Activated T-cell treated with anti-CD3 and anti-CD28 coated beads, Interleukin-2, amount 50 U/mL, for 72 hours (primary cell): Measurements from ENCODE around the gene LIMK1. TPM values are rescaled to one million over a fixed set of nuclear protein-coding genes. Genes with fewer than 3 reads are reported as not detected.

Source experiments
- ATAC-seq, 2 donors: fragments of 150-1000 bp; cut with Tn5 transposase; replicated peaks in 1 of 2; 2 replicates each; pipeline ENCODE4 v1.10.0; 2021; ENCODE audit warnings: moderate library complexity in 2 of 2, mild to moderate bottlenecking in 1 of 2
- DNase-seq, 2 donors: peaks; one replicate each; pipeline ENCODE4 v3.0.0; 2021 to 2022; ENCODE audit warnings: mixed read lengths in 1 of 2
- H3K27ac Mint-ChIP-seq: one replicate; pipeline ENCODE4 v1.8.0; 2022; ENCODE audit warnings: mild to moderate bottlenecking, moderate library complexity, mixed read lengths
- H3K27me3 Mint-ChIP-seq: one replicate; pipeline ENCODE4 v1.8.0; 2022; ENCODE audit warnings: low read depth, mixed read lengths
- H3K36me3 Mint-ChIP-seq, 2 donors: one replicate each; pipeline ENCODE4 v1.8.0; 2022; ENCODE audit warnings: mixed read lengths in 2 of 2, mild to moderate bottlenecking in 1 of 2; ENCODE audit not compliant: insufficient read depth in 2 of 2
- H3K4me1 Mint-ChIP-seq: one replicate; pipeline ENCODE4 v1.8.0; 2022; ENCODE audit warnings: low read depth, mixed read lengths
- H3K4me3 Mint-ChIP-seq, 2 donors: one replicate each; pipeline ENCODE4 v1.8.0; 2022; ENCODE audit warnings: mild to moderate bottlenecking in 2 of 2, mixed read lengths in 2 of 2, moderate library complexity in 2 of 2
- H3K9me3 Mint-ChIP-seq, 2 donors: one replicate each; pipeline ENCODE4 v1.8.0; 2022; ENCODE audit warnings: mixed read lengths in 2 of 2
- total RNA-seq, 2 donors: library from RNA; stranded (reverse); gene quantifications; one replicate each; pipeline ENCODE4 v1.2.3, GENCODE V29; 2022

The LIMK1 gene
- total RNA-seq, 2 donors from 2014 or later: 18.8 to 22.3 TPM

DNA sequence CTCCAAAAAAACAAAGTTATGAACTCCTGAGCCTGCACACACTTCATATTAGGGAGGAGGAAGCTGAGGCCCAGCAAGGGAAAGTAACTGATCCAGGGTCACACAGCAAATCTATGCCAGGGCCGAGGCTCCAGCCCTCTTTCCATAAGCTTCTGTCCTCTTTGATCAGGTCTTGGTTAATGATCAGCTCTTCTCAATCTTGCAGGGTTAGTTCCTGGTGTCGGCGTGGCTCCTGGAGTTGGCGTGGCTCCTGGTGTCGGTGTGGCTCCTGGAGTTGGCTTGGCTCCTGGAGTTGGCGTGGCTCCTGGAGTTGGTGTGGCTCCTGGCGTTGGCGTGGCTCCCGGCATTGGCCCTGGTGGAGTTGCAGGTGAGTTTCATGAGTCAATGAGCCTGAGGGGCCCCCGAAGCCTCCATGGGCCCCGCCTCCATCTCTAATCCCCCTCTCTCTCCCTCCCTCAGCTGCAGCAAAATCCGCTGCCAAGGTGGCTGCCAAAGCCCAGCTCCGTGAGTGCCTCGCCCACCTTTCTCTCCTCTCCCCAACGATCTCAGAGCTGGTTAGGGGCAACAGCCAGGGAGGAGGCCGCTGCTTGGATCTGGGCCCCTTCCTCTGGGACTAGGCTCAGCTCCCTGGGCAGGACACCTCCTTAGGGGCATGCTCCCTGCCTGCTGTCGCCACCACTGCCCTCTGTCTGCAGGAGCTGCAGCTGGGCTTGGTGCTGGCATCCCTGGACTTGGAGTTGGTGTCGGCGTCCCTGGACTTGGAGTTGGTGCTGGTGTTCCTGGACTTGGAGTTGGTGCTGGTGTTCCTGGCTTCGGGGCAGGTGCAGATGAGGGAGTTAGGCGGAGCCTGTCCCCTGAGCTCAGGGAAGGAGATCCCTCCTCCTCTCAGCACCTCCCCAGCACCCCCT, 23.7 kb upstream of the LIMK1 start:
- H3K4me3 Mint-ChIP-seq: no peak overlapping the region
- H3K4me1 Mint-ChIP-seq: no peaks in the 10 kb centered on the region
- H3K27me3 Mint-ChIP-seq: peaks cover 9% of the 10 kb centered on the region
- H3K36me3 Mint-ChIP-seq: no peaks in the 10 kb centered on the region
- H3K9me3 Mint-ChIP-seq: no peaks in the 10 kb centered on the region
- DNase-seq (no peak), ATAC-seq (no peak)
- no peak overlapping the region for H3K27ac Mint-ChIP-seq

- Mint-ChIP-seq H3K27ac (peak overlapping the region; percentile 59), H3K4me3 (peak overlapping the region in 1 of 2 donors; percentile 49), H3K9me3 (no peaks in the 10 kb centered on the region), H3K4me1 (no peaks in the 10 kb centered on the region), H3K36me3 (no peaks in the 10 kb centered on the region), H3K27me3 (peaks cover 9% of the 10 kb centered on the region)
- DNase-seq (peak; percentile 23 to 69), ATAC-seq (peak; percentile 76 to 98)
Measured at GRCh38 chr7:74061840-74062539, 21.6 kb upstream of the LIMK1 start.

DNA sequence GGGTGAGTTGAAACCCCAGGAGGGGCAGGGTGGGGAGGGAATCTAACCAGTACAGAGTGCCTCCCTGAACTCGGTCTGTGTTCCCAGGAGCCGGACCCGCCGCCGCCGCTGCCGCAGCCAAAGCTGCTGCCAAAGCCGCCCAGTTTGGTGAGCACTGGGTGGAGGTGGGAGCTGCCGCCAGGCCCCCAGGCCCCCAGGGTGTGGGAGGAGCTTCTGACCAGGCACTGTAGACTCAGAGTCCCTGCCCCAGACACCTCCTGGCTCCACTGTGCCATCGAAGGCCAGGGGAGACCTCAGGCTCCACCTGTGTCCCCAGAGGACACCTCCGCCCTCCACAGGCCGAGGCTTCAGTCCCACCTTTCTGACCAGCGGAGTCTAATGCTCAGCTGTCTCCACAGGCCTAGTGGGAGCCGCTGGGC, 20.4 kb upstream of the LIMK1 start:
- Mint-ChIP-seq H3K4me3 (no peak overlapping the region), H3K27ac (no peak overlapping the region), H3K27me3 (peaks cover 2% of the 10 kb centered on the region), H3K4me1 (no peaks in the 10 kb centered on the region), H3K9me3 (no peaks in the 10 kb centered on the region), H3K36me3 (no peaks in the 10 kb centered on the region)
- DNase-seq (no peak), ATAC-seq (no peak)

DNA sequence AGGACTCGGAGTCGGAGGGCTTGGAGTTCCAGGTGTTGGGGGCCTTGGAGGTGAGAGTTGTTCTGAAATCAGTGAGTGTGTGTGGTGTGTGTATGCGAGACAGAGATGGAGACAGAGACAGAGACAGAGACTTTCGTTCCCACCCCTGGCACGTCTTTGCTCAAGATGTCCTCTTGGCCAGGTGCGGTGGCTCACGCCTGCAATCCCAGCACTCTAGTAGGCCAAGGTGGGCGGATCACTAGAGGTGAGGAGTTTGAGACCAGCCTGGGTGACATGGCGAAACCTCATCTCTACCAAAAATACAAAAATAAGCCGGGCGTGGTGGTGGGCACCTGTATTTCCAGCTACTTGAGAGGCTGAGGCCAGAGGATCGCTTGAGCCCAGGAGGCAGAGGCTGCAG, 20.0 kb upstream of the LIMK1 start:
- Mint-ChIP-seq H3K36me3 (no peaks in the 10 kb centered on the region), H3K27ac (no peak overlapping the region), H3K9me3 (no peaks in the 10 kb centered on the region), H3K27me3 (no peaks in the 10 kb centered on the region), H3K4me3 (no peak overlapping the region), H3K4me1 (no peaks in the 10 kb centered on the region)
- DNase-seq (no peak), ATAC-seq (no peak)

DNA sequence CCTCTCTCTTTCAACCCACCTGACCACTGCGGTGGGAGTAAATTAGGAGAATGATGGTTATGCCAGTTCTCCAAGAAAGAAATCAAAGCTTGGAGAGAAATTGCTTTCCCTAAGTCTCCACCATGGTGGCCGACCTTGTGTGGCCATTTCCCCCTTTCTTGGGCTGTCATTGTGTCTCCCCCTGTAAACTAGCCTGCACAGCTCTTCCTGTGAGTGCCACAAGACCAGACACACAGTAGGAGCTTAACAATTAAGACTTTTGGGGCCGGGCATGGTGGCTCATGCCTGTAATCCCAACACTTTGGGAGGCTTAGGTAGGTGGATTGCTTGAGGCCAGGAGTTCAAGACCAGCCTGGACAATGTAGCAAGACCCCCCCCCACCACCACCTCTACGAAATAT, 18.9 kb upstream of the LIMK1 start:
- H3K9me3 Mint-ChIP-seq: no peaks in the 10 kb centered on the region
- H3K27ac Mint-ChIP-seq: no peak overlapping the region
- no peaks in the 10 kb centered on the region for H3K4me1 Mint-ChIP-seq
- ATAC-seq (no peak), DNase-seq (no peak)
- H3K36me3 Mint-ChIP-seq: no peaks in the 10 kb centered on the region
- no peak overlapping the region for H3K4me3 Mint-ChIP-seq
- H3K27me3 Mint-ChIP-seq: no peaks in the 10 kb centered on the region

DNA sequence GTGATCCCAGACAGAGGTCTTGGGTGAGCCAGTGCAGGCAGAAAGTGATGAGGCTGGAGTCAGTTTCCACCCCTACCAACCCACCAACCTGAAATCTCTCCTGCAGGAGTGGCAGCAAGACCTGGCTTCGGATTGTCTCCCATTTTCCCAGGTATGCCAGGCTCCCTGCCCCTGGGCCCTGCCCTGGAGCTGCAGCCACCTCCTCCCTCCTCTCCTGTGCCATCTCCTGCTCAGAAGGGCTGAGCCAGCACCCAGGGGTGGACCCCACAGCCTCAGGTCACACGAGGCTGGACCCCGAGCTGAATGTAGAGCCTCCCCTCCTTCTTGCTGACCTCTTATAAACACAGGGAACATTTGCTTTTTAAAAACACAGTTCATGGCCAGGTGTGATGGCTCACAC, 17.0 kb upstream of the LIMK1 start:
- Mint-ChIP-seq H3K4me1 (no peaks in the 10 kb centered on the region), H3K4me3 (no peak overlapping the region)

GRCh38 chr7:74068378-74069085, 15.1 kb upstream of the LIMK1 start:
- H3K9me3 Mint-ChIP-seq: no peaks in the 10 kb centered on the region
- no peaks in the 10 kb centered on the region for H3K27me3 Mint-ChIP-seq
- ATAC-seq: no peak
- no peak overlapping the region for H3K27ac Mint-ChIP-seq
- DNase-seq: no peak
- H3K4me1 Mint-ChIP-seq: no peaks in the 10 kb centered on the region
- H3K36me3 Mint-ChIP-seq: no peaks in the 10 kb centered on the region
- no peak overlapping the region for H3K4me3 Mint-ChIP-seq

More for the DNA sequence above, 17.0 kb upstream of the LIMK1 start:
- no peaks in the 10 kb centered on the region for H3K27me3 Mint-ChIP-seq
- no peaks in the 10 kb centered on the region for H3K9me3 Mint-ChIP-seq
- ATAC-seq (no peak), DNase-seq (no peak)
- no peaks in the 10 kb centered on the region for H3K36me3 Mint-ChIP-seq
- no peak overlapping the region for H3K27ac Mint-ChIP-seq

GRCh38 chr7:74069086-74069541, 14.5 kb upstream of the LIMK1 start:
- Mint-ChIP-seq H3K4me1 (no peaks in the 10 kb centered on the region), H3K27me3 (no peaks in the 10 kb centered on the region), H3K9me3 (no peaks in the 10 kb centered on the region), H3K36me3 (no peaks in the 10 kb centered on the region), H3K27ac (no peak overlapping the region), H3K4me3 (no peak overlapping the region)
- no peak for ATAC-seq
- no peak for DNase-seq

- Mint-ChIP-seq H3K27ac (peak overlapping the region; percentile 42), H3K36me3 (no peaks in the 10 kb centered on the region), H3K4me1 (no peaks in the 10 kb centered on the region), H3K9me3 (no peaks in the 10 kb centered on the region), H3K4me3 (no peak overlapping the region), H3K27me3 (no peaks in the 10 kb centered on the region)
- ATAC-seq: no peak
- no peak for DNase-seq
Measured at GRCh38 chr7:74069790-74070618, 13.6 kb upstream of the LIMK1 start.

- H3K4me1 Mint-ChIP-seq: no peaks in the 10 kb centered on the region
- H3K36me3 Mint-ChIP-seq: no peaks in the 10 kb centered on the region
- ATAC-seq (no peak), DNase-seq (no peak)
- H3K27ac Mint-ChIP-seq: no peak overlapping the region
- no peaks in the 10 kb centered on the region for H3K27me3 Mint-ChIP-seq
- no peak overlapping the region for H3K4me3 Mint-ChIP-seq
- H3K9me3 Mint-ChIP-seq: no peaks in the 10 kb centered on the region
Measured at GRCh38 chr7:74070619-74070921, 13.0 kb upstream of the LIMK1 start.

- Mint-ChIP-seq H3K27me3 (no peaks in the 10 kb centered on the region), H3K9me3 (no peaks in the 10 kb centered on the region), H3K36me3 (no peaks in the 10 kb centered on the region), H3K4me1 (no peaks in the 10 kb centered on the region), H3K27ac (no peak overlapping the region), H3K4me3 (no peak overlapping the region)
- ATAC-seq (no peak), DNase-seq (no peak)
Measured at GRCh38 chr7:74071121-74071520, 12.5 kb upstream of the LIMK1 start.

DNA sequence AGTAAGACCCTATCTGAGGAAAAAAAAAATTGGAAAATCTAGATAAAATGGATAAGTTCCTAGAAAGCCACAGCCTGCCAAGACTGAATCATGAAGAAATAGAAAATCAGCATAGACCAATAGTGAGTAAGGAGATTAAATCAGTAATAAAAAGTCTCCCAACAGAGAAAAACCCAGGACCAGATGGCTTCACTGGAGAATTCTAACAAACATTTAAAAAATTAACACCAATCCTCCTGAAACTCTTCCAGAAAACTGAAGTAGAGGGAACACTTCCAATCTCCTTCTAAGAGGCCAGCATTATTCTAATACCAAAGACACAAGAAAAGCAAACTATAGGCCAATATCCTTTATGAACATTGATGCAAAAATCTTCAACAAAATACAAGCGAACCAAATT, 8.8 kb upstream of the LIMK1 start:
- Mint-ChIP-seq H3K9me3 (no peaks in the 10 kb centered on the region), H3K27me3 (no peaks in the 10 kb centered on the region), H3K4me3 (no peak overlapping the region), H3K27ac (no peak overlapping the region), H3K36me3 (no peaks in the 10 kb centered on the region), H3K4me1 (no peaks in the 10 kb centered on the region)
- DNase-seq: no peak
- ATAC-seq: no peak
